ENCODE results near the gene PPP2R2C.

DNA sequence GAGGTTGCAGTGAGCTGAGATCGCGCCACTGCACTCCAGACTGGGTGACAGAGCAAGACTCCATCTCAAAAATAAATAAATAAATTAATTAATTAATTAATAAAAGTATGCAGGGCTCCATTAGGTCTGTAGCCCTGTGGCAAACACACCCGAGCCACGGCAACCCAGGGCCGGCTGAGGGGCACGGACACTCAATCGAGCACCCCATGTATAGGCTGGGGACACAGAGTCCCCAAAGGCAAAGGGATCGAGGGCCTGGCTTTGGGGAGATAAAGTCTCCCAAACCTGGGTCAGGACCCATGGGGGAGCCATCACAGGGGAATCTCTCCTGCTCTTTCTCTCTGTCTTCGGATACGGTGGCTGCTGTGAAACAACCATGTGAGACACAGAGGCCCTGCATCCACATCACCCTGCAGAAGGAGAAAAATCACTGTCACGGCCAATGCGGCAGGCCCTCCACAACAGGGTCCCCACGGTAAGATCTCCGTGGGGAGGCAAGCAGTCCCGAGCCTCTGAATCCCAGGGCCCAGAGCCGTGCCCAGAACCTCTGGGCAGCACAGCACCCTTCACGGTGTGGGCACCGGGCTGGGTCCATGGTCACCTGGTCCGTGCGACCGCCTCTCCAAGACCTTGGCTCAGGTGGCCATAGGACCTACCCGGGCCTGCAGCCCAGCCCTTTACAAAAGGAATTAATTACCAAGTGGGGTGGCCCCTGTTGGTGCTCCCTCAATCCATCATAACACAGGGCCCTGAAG, 121.0 kb downstream of the PPP2R2C start:
- TF ChIP-seq, protein P1, sequence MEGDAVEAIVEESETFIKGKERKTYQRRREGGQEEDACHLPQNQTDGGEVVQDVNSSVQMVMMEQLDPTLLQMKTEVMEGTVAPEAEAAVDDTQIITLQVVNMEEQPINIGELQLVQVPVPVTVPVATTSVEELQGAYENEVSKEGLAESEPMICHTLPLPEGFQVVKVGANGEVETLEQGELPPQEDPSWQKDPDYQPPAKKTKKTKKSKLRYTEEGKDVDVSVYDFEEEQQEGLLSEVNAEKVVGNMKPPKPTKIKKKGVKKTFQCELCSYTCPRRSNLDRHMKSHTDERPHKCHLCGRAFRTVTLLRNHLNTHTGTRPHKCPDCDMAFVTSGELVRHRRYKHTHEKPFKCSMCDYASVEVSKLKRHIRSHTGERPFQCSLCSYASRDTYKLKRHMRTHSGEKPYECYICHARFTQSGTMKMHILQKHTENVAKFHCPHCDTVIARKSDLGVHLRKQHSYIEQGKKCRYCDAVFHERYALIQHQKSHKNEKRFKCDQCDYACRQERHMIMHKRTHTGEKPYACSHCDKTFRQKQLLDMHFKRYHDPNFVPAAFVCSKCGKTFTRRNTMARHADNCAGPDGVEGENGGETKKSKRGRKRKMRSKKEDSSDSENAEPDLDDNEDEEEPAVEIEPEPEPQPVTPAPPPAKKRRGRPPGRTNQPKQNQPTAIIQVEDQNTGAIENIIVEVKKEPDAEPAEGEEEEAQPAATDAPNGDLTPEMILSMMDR (conservative IDR thresholded peaks at IDR 0.05; ENCODE audit: low read depth, low read length): no peak
- TF ChIP-seq EZH2 (IDR thresholded peaks at IDR 0.05; ENCODE audit: borderline replicate concordance, low read depth, low read length, poor library complexity, severe bottlenecking): no peak
